ENCODE measurements around the gene MOB3C.

MOB3C gene

DNA sequence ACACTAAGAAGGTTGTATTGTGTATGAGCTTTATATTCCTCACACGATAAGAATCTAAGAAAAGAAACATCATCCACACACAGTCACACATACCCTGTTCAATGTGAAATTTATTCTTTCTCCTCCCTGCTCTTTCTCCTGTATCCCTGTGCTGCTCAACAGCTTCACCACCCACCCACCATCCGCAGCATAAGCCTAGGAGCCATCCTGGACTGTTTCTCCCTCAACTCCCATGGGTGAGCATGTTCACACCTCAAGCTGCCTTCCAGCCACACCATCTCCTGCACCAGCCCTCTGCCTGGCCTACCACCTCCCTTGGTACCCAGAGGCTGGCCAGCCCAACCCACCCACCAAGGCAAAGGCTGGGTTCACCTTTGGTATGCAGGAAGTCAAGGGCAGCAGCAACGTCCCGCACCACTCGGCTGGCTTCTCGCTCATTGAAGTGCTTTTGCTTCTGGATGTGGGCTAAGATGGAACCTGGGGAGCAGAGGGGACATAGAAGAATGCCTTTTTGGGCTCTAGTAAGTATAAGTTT is 44.9 kb downstream of the MOB3C start:
- DNase-seq (ENCODE audit: low spot score): no peak
- TF ChIP-seq, protein P1, sequence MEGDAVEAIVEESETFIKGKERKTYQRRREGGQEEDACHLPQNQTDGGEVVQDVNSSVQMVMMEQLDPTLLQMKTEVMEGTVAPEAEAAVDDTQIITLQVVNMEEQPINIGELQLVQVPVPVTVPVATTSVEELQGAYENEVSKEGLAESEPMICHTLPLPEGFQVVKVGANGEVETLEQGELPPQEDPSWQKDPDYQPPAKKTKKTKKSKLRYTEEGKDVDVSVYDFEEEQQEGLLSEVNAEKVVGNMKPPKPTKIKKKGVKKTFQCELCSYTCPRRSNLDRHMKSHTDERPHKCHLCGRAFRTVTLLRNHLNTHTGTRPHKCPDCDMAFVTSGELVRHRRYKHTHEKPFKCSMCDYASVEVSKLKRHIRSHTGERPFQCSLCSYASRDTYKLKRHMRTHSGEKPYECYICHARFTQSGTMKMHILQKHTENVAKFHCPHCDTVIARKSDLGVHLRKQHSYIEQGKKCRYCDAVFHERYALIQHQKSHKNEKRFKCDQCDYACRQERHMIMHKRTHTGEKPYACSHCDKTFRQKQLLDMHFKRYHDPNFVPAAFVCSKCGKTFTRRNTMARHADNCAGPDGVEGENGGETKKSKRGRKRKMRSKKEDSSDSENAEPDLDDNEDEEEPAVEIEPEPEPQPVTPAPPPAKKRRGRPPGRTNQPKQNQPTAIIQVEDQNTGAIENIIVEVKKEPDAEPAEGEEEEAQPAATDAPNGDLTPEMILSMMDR (IDR thresholded peaks at IDR 0.05; ENCODE audit: borderline replicate concordance, control extremely low read depth, extremely low read depth, insufficient read depth, missing control alignments): no peak
- in situ Hi-C loops (cut with MboI; ENCODE audit: low sequenced_read_pairs, unreplicated experiment): no loop called here

DNA sequence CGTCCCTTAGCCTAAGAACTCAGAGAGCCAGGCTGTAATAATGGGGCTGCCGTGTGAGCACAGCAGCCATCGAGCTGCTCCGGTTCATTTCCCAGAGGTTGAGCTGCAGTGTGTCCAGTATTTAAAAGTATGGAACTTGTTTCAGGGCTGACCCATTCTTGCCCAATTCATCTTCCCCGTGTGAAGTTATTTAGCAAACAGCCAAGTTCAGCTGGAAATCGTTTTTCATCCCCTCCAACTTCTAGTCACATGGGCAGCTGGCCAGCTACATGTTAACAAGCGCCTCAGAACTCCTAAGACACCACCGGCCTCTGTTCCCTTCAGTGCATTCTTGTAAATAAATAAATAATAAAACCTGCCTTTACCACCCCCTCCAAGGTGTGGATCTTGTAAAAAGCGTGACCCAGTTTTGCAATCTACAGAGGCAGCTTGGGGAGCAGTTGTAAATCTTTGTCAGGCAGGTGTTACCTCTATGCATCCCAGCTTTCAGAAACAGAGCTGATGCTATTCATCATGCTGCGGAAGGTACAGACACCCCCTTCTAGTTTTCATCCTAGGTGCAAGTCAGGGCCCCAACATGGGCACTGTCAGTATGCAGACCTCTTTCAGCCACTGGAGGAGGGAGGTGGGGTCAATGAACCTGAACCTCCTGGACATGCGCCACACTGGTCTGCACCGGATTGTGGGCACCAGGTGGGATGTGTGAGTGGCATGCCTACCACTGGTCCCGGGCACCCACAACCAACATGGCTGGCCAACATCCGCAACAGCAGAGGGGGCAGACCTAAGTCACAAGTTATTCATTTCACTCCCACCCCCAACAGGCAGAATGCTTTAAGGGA is 46.5 kb downstream of the MOB3C start:
- DNase-seq (ENCODE audit: low spot score): no peak
- TF ChIP-seq, protein P1 (IDR thresholded peaks at IDR 0.05; ENCODE audit: borderline replicate concordance, control extremely low read depth, extremely low read depth, insufficient read depth, missing control alignments): no peak
- in situ Hi-C loops (cut with MboI; ENCODE audit: low sequenced_read_pairs, unreplicated experiment): no loop called here

DNA sequence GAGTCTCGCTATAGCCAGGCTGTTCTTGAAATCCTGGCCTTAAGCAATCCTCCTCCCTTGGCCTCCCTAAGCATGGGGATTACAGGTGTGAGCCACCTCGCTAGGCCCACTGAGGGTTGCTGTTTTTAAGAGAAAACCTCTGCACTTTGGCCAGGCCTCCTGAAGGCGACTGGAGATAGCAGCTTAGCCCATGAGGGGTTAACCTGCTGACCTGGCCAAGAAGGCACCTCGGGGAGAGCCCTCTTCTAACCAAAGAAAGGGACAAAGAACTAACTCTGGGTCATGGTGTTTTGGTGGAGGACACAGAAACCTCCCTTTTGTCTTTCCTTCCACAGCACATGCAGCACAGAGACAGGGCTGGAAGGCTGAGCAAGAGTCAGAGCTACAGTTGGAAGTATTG is 47.5 kb downstream of the MOB3C start:
- TF ChIP-seq, protein P1 (IDR thresholded peaks at IDR 0.05; ENCODE audit: borderline replicate concordance, control extremely low read depth, extremely low read depth, insufficient read depth, missing control alignments): no peak
- no peak for DNase-seq (ENCODE audit: low spot score)
- in situ Hi-C loops (cut with MboI; ENCODE audit: low sequenced_read_pairs, unreplicated experiment): no loop called here

DNA sequence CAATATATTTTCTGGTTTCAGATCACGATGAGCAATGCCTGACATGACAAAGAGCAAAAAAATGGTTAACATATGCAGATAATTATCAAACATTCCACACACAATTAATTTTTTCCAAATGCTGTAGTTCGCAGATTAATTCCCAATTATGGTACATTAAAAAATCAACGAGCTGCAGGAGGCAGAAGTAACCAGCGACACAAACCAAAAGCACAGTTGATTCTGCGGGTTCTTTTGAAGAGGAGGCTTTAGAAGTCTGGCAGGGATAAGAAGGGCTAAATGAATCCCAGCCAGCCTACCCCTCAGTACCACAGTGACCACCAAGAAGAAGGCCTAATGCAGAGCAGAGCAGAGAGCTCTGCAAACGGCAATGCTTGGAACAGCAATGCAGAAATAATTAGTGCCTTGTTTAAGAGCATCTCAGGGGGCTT is 48.1 kb downstream of the MOB3C start:
- in situ Hi-C loops (cut with MboI; ENCODE audit: low sequenced_read_pairs, unreplicated experiment): no loop called here
- DNase-seq (ENCODE audit: low spot score): no peak
- TF ChIP-seq, protein P1 (IDR thresholded peaks at IDR 0.05; ENCODE audit: borderline replicate concordance, control extremely low read depth, extremely low read depth, insufficient read depth, missing control alignments): no peak

DNA sequence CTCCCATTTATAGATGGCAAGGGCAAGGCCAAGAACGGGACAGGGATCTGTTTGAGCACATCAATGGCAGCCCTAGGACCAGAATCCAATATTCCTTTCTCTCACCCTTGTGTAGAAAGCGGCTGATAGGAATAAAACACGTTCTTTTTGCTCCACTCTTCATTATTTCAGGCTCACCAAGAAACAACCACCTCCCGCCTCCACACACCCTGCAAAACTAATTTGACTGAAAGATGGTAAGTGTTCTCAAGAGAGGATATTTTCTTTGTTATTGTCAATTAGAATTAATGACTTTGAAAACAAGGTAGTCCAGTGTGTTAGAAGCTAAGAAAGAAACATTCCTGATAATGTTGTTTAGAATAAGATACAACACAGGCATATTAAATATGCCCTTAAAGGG is 53.3 kb downstream of the MOB3C start:
- TF ChIP-seq, protein P1 (IDR thresholded peaks at IDR 0.05; ENCODE audit: borderline replicate concordance, control extremely low read depth, extremely low read depth, insufficient read depth, missing control alignments): no peak
- no peak for DNase-seq (ENCODE audit: low spot score)
- in situ Hi-C loops (cut with MboI; ENCODE audit: low sequenced_read_pairs, unreplicated experiment): no loop called here

DNA sequence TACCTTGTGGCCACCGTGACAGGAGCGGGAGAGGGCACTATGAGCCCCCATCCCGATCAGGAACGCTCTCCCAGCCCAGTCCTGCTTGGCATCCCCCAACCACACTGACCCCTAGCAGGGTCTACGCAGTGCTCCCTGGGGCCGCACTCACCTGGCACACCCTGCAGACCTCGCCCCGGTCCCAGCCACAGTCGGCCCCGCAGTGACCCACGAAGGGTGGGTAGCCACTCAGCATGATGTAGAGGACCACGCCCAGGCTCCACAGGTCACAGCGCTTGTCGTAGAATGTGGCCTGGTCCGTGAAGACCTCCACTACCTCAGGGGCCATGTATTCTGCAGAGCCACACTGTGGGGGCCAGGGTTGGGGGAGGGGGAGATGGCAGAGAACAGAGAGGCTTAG is 54.1 kb downstream of the MOB3C start:
- TF ChIP-seq, protein P1 (IDR thresholded peaks at IDR 0.05; ENCODE audit: borderline replicate concordance, control extremely low read depth, extremely low read depth, insufficient read depth, missing control alignments): no peak
- in situ Hi-C loops (cut with MboI; ENCODE audit: low sequenced_read_pairs, unreplicated experiment): no loop called here
- DNase-seq (ENCODE audit: low spot score): no peak
